Suppressor macrophage treated with lipopolysaccharide for 1 hour (primary cell): ENCODE data around the gene EIF2B2.

Experiments used
- DNase-seq, 3 donors: peaks; one replicate each; pipeline ENCODE4 v3.0.0-alpha.2; 2020 to 2022

EIF2B2 gene

DNA sequence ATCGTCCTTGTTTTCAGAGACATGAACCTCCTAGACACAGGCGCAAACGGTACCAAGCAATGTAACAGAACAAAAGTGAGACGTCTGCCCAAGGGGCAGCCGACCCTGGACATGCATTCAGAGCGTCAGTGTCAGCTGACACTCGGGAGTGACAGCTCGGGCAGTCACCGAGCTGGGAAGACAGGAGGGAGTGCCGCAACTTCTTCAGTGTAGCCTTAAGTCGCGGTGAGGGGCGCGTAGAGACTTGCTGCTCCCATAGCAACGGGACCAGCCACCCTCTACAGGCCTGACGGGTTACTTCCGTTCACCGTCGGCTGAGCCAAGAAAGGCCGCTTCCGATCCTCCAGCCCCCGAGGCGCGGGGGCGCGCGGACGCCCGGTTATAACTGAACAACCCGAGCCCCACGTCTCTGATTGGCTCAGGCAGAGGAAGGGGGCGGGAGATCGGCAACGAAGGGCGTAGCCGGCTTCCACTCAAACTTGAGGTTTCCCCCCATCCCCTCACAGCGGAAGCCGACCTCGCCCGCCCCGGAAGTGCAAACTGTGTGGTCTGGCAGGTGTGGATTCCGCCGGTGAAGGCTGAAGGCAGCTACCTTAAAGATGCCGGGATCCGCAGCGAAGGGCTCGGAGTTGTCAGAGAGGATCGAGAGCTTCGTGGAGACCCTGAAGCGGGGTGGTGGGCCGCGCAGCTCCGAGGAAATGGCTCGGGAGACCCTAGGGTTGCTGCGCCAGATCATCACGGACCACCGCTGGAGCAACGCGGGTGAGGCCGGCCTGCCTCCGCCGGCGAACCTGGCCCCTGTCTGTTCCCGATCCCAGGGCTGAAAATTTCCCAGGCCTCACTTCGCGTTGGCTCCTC is at the start of gene EIF2B2:
TSS of gene EIF2B2 (plus strand) at position 530 of the 858 bp plus-strand sequence. CDS start at position 600, 70 bp downstream.
- DNase-seq: peak; percentile 96 to 98 (median 97)

DNA sequence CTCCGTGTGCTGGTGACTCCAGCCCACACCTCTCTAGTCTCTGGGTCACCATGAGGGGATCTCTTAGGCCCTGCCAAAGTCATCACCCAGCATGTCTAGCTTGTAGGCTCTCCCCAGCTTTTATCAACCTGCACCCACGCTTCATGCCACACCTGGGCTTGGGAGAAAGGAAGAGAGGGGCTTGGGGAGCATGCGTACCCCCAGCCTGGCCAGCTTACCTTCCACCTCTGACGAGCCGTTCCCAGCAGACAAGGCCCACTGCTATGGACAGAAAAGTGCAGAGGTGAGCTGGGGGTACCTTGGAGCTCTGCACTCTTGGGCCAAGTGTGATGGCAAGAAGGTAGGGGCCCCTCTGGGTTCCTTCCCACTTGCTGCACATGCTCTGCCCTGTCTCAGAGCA is 49.0 kb upstream of the EIF2B2 start:
- no peak for DNase-seq

DNA sequence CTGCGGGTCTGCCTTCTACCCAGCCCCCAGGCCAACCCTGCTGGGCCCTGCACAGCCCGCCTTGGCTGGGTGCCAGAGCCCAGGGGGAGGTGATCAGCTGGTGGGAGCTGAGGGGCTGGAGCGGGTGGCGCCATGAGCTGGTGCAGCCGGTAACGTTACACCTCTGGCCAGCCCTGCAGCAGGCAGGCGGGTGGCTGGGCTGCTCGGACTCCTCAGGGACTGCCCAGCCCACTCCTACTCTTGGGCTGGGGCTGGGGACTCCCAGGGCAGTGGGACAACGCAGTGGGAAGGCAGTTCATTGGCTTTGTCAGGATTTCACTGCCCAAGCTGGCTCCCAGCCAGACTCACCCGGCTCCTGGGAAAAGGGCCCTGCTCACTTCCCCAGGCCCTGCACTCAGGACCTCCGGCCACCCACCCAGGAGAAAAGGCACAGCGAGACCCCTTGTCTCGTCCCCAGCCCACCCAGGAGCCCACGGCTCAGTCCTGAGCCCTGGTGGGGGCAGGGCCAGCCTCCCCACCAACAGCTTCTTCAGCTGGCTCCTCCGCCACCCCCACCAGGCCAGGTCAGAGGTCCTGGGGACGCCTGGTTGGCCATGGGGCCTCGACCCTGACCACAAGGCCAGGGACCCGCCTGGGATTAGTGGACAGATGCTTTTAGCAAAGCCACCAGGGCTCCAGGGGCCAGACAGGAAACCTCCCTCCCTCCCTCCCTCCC is 48.3 kb upstream of the EIF2B2 start:
- no peak for DNase-seq

DNA sequence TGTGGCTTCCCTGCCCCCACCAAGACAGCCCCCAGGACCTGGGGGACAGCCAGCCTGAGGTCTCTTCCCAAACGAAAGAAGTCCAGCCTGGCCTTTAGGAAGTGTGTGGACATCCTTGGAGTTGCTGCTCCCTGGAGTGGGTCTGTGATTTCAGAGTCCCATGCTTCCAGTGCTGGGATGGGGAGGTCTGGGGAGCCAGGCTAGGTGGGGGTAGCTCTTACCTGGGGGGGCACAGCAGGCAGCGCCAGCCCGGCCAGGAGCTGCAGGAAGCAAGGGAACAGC is 47.8 kb upstream of the EIF2B2 start:
- no peak for DNase-seq

DNA sequence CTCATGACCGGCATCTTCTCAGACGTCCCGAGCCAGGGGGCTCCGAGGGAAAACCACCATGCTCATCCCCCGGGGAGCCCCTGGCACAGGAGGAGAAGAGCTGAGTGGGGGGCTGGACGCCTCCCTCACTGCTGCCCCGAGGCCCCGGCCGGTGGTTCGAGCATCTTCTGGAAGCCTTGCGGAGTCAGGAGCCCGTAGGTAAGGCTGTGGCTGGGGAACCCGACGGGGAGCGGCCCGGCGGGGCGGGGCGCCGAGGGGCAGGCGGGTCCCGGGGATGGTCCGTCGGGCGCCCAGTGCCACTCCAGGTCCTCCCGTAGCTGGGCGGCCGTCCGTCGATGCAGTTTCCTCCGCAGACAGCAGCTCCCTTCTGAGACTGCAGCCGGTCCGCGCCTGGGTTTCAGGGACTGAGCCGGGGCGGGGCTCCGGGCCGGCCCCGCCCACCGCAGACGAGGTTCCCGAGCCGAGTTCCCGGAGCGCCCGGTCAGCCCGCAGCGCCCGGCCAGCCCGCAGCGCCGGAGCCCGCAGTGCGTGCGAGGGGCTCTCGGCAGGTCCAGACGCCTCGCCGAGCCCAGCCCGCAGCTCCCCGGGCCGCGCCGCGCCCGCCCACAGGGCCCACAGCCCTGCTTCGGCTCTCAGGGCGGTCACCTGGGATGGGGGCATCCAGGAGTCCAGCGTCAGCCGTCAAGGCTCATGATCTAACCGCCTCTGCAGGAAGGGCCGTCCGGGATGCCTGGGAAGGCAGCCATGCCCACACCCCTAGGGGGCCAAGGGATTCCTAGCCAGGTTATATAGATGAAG is 47.3 kb upstream of the EIF2B2 start, which contains the start of gene PGF:
TSS of gene PGF (minus strand) at position 369 of the 798 bp plus-strand sequence. CDS start at position 14, 355 bp downstream.
- DNase-seq: peak; percentile 68 to 88 (median 76)

DNA sequence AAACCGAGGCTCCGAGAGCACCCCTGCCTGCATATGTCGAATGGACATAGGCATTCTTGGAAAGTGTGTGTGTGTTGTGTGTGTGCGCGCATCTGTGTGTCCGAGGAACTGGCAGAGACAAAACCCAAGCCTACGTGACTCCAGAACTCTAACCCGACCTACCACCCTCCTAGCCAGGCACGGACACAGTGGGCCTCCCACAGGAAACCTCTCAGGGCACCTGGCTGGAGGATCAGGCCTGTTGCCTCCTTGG is 46.8 kb upstream of the EIF2B2 start:
- no peak for DNase-seq

DNA sequence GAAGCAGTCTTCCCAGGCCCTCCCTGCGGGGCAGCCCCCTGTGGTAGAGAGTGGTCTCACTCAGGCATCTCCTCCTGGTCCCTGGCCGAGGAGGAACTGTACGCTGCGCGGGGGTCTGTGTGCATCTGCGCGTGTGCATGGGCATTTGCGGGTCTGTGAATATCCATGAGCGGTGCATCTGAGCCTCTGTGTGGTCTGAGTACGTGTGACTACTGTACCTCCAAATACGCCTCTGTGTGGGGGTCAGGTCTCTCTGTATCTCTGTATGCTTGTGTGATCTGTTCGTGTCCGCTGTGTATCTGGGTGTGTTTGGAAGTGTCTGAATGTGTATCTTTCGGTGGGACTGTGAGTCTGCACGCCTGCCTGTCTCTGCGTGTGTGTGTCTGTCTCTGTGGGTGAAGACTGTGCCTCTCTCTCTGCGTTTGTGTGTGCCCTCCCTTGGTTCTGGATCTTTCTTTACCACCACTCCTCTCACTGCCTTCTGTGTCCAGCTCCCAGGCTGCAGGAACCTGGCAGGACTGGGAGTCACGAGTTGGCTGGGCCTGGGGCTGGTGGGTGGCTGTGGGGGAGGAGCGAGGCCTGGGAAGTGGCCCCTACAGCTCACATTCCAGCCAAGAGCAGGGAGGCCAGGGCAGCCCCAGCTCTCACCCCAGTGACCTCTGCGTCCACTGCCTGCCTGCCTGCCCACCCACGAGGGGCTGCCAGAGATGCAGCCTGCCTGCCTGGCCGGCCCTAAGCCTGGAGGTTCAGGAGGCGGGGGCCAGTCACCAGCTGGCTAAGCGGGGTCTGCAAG is 46.2 kb upstream of the EIF2B2 start:
- DNase-seq: no peak

DNA sequence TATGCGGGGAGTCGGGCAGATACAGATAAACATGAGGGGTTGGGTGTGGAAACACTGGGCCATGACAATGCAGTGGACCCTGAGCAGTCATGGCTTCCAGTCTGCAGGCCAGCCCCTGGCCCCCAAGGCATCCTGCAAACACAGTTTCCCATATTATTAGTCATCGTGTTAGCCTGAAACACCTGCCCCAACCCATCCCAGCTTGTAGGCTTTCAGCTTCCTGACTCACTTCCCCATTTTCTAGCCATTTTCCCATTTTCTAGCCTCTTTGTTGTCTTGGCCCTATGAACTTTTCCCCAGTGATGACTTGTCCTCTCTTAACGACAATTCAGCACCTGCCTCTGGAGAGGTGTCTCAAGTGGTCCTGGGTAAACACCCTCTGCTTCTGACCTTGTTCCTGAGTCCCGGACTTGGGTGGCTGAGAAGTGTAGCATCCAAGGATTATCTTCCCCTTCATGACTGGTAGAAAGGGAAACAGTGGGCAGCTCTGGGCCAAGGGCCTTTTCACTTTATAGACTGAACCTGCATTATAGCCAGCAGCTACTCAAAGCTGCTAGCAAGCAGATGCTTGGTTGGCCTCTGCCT is 43.0 kb upstream of the EIF2B2 start:
- peak in 2 of 3 donors; percentile 29 to 36 for DNase-seq

DNA sequence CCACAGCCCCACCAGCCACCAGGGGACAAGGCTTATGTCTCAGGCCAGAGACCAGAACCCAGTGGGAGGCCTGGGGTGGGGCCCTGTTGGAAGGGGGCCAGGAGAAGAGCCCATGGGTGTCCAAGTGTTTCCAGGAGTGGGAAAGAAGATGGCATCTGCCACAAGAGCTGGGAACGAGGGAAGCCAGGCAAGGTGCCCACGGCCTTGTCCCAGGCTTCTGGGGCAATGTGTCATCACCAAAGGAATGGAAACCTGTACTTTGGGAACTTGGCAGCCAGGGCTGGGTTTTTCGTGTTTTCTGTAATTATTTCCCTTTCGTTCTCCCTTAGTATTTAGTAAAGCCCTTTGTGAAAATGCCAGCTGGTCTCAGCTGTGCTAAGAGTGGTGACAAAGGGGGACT is 42.0 kb upstream of the EIF2B2 start:
- DNase-seq: no peak

DNA sequence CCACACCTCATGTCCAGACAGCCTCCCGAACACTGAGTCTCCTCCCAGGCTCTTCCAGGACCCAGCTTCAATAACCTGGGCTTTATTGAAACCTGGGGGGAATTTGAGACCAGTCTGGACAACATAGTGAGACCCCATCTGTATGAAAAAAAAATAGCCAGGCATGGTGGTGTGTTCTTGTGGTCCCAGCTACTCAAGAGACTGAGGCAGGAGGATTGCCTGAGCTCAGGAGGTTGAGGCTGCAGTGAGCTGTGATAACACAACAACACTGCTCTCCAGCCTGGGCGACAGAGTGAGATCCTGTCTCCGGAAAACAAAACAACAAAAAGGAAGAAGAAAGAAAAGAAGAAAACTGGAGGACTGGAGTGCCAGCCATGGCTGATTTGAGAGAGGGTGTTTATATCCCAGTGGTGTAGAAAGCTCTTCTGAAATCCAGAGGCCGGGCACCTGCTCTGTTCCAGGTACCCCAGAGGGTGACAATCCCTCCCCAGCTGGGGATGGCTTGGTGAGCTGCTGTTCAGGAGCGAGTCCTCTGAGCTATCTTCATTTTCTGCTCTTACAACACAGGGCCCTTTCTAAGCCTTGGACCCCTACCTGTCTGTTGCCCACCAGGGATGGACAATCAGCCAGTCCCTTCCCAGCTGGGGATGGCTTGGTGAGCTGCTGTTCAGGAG is 41.3 kb upstream of the EIF2B2 start:
- DNase-seq: no peak

DNA sequence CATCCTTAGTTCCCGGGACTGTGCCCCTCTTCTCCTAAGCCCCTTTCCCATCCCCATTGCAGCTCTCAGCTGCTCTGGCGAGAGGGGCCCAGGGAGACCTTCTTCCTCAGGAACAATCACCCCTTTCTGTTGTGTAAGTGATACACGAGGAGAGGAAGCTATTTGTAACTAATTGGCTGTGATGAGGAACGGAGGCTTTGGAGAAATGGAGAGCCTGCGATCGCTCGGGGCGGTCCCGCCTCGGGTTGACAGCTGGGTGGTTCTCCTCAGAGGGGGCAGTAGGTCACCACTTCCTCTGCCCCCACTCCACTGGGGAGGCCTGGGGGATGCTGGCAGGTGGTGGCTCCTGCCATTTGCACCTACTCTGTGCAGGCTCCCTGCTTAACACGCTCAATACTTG is 40.7 kb upstream of the EIF2B2 start:
- peak; percentile 26 to 39 (median 27) for DNase-seq

DNA sequence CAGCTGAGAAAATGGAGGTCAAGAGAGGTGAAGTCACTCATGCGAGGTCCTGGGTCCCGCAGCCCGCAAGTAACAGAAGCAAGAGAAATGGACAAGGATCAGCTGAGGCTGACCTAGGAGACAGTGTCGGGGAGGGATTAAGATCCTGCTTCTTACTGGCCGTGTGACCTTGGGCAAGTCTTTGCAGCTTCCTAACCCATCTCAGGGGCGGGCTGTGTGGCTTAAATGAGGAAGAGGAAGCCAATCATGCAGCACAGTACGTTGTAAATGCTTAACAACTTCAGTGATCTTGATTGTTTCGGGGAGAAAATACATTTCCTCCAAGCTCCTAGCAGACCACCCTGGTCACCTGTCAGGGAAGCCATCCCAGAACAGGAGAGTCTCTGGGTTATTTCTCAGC is 40.2 kb upstream of the EIF2B2 start:
- DNase-seq: peak; percentile 65 to 76 (median 66)

DNA sequence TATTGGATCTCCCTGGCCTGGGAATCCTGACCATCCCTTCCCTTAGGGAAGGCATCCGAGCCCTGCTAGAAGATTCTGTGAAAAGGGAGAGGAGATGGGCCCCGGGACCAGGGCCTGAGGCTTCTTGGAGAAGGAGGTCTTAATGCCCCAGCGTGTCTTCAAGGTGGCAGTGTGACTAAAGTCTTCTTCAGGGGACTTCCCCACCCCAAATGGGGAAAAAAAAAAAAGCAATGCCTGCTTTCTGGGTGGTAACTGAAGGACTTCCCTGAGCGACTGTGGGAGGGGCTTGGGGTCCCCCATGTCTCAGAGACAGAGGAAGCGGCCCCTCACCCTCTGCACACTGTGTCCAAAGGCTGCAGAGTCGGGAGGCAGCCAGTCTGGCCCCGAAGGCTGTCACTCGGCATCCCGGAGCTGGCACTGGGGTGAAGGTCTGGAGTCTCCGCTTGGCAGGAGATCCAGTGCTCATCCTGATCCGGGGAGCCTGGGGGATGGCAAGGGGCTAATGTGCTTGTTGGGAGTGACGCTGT is 39.5 kb upstream of the EIF2B2 start:
- peak; percentile 34 to 50 (median 41) for DNase-seq

DNA sequence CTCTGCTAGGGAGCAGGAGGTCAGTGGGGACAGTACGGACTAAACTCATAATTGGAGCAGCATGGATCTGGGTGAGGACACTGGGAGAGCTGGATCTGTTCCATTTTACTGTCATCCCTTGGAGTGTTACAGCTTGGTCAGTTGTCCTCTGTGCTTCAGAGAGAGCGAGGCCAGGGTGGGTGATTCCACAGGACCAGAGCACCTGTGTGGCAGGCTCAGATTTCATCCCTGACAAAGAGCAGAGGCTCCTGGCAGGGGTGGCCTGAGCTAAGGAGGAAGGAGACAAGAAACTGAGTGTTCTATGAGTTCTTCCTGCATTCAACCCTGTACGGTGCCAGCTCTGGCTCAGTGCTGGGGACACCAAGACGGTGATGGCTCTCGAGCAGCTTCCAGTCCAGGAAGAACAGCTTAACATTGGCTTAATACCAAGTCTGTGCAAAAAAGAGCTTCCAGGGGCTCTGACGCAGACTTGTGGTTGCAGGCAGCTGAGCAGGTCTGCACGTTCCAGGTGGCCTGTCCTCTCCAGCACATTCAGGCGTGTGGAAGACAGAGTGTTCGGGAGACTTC is 38.9 kb upstream of the EIF2B2 start:
- no peak for DNase-seq

DNA sequence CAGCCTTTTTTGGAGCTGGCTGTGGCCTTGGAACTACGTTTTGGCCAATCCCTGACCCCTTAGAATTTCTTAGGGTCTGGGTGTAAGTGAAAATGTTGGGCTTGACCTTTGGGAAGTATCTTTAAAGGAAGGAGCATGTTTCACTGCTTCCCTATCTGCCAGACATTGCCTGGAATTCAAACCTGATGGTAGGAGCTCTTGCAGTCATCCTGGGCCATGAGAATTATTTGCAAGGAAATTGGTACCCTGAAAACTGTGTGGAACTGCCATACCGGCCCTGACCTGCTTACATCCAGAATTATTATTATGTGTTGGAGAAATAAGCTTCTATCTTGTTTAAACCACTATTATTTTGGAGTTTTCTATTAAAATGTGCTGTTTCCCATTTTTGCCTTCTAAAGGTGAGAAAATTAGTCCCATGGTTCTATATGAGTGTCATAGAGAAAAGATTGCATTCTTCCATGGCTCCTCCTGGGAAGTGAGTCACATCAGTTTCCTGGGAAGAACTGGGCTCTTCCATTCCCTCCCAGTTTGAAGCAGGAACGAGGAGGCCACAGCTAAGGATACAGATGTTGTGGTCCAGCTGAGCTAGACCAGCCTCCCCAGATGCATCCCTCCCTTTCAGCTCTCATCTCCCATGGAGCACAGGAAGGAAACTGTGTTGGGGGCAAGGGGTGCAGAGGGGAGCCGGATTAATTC is 37.8 kb upstream of the EIF2B2 start:
- no peak for DNase-seq

DNA sequence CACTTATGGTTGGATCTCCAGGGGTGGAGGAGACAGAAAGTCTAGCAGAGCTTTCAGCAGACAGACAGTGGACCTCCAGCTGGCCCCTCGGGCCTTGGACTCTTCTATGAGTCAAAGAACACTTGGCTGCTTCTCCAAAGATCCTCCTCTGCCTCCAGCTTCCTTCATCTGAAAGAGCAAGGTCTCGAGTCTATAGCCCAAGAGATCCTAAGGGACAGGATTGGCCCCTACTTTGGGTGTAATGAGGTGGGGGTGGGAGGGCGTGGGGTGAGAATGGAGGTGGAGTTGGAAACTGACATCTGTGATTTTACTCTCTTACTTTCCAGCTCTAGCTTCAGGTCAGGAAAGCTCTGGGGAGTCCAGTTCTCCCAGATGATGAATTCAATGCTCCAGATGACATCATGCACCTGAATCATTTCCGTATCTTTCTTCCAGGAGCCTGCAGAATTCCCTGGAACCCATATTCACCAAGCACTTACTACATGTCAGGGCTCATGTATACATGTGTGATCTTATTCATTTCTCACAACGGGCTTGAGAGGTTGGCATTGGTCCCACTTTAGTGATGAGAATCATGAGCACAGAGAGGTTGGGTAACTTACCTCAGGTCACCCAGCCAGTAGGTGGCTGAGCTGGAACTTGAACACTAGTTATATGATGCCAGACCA is 37.1 kb upstream of the EIF2B2 start:
- DNase-seq: no peak

DNA sequence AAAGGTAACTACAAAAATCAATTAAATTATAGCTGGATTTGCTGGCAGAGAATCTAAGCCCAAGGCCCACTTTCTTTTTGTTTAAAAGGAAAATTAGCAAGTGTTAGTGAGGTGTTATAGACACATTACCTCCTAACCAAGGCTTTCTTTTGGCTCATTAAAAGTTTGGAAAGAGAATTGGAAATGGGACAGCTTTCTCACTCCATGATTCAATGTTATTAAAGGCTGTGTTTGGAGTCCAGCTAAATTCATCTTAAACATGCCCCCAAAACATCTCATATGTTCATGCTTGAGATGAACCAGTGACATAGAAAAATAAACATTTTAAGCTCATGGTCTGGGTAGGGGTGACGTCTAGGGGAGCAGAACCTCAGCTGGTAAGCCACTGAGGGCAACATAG is 33.9 kb upstream of the EIF2B2 start:
- DNase-seq: no peak

DNA sequence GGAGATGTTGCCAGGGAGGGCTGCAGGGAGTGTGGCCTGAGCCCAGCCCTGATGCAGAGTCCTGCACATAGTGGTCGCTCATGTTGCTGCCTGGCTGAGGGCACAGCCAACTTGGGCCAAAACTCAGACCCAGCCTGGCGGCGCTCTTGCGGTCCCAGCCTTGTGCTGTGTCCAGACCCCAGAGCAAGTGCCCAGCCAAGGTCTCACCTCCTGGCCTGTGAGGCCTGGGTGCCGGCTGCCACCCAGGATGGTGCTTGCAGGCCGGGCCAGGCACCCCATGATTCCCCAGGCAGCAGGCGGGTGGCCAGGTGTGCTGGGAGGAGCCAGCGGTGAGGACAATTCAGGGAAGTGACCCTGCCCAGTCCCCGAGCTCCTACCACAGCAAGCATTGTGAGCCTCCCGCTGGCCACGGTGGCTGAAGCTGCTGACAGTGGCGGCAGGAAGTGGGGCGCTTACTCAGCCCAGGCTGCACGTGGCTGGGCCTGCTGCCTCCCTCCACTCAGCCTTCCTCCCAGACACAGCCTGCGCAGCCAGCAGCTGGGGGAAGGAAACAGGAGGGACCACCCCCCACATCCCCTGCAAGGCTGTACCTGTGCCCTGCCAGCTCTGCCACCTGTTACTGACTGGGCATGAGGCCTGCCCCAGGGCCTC is 29.6 kb upstream of the EIF2B2 start:
- DNase-seq: peak; percentile 70 to 82 (median 75)

DNA sequence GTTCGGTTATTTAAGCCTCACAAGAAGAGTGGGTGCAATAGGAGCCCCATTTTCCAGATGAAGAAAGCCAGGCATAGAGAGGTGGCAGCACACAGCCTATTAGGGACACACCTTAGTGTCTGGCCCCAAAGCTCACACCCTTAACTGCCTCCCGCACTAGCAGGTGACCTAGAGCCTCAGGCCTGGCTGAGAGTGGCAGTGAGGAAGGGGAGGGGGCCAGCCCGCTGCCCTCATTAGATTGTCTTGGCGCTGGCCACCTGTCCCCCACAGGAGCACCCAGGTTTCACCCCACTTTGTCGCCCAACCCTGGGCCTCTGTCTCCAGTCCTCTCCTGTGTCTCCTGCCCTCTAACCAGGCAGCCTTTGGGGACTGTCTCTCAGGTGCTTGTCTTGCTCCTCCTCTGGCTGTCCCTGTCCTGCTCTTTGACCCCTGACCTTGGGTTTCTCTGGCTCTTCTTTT is 28.8 kb upstream of the EIF2B2 start:
- no peak for DNase-seq
